Activated CD8-positive, alpha-beta memory T cell treated with anti-CD3 and anti-CD28 coated beads, Interleukin-2, amount 50 U/mL, for 1 hour (primary cell): ENCODE results near the gene ZNF646.
A peak's percentile ranks its signal among the peaks of the same experiment; 100 is the strongest.

Experiments
- DNase-seq: peaks from one replicate; pipeline ENCODE4 v3.0.0-alpha.2; 2020; ENCODE audit errors: extremely low read depth

The ZNF646 gene

DNA sequence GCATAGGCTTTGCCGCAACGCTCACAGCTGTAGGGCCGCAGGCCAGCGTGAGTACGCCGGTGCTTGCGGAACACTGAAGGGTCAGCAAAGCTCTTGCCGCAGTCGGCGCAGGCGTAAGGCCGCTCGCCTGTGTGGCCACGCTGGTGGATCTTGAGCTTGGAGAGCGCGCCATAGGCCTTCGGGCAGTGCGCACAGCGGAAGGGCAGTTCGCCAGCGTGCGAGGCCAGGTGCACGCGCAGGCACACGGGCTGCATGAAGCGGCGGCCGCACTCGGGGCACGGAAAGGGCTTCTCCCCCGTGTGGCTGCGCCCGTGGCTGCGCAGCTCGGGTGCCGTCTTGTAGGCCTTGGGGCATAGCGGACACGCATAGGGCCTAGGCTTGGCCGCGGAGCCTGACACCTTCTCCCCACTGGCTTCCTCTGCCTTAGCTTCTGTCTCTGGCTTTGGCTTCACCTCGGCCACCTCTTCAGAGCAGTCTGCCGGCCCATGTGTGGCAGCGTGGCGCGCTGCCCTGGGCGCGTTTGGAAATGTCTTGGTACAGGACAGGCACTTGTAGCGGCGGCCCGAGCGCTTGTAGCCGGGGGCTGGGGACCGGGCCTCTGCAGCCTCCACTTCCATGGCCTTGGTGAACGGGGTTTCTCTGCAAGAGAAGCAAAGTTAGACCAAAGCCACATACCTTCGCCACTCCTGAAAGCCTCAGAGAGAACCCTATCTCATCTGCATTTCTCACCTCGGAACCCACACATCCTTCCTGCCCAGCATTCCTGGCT is 10.2 kb upstream of the ZNF646 start:
- no peak for DNase-seq

DNA sequence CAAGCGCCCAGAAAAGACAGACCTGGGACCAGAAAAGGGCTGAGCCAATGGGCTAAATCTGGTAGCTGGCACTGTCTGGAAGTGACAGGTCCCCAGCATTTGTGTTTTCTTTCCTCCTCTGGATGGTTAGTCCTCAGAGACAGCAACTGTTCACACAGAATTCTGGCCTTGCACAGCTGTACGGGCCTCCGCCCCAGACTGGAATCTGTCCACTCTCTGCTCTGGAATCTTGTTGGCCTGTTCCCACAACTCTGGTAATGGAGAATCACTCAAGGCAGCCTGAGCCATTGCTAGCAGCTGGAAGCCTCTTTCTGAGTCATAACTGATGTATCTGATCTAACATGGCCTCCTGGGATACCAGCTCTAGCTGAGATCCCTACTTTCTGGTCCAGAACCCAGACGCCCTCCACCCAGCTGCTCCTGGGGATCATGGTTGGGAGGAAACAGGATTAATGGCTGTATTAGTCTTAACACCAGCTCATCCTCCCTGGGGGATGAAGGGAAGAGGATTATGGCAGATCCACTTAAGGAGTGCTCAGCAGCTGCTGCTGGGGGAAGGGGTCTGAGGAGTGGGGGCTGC is 9.2 kb upstream of the ZNF646 start:
- no peak for DNase-seq

DNA sequence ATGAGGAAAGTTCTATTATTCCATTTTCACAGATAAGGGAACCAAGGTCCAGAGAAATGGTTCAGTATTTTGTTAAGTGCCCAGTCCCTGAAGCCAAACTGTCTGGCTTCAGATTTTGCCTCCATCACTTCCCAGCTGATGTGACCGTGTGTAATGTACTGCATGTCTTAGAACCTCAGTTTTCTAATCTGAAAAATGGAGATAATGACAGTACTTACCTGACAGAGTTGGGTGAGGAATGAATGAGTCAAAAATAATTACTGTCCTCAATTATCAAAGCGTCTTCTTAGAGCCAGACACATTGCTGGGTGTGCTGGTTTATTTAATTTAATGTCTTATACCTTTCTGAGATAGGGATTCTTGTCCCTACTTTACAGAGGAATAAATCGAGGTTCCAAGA is 6.9 kb upstream of the ZNF646 start:
- DNase-seq = no peak

DNA sequence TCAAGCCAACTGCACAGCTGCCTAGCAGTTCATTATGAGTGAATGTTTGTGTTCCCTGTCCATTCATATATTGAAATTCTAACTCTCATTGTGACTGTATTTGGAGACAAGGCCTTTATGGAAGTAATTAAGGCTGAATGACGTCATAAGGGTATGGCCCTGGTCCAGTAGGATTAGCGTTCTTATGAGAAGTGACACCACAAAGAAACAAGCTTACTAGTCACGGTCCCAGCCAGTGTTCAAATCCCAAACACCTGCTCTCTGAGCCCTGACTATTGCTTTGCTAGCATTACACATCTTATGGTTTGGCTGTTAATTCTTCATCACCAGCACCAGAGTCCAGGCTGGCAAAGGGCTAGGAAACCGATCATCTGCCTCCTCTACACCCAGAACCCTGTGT is 2.4 kb upstream of the ZNF646 start:
- no peak for DNase-seq

DNA sequence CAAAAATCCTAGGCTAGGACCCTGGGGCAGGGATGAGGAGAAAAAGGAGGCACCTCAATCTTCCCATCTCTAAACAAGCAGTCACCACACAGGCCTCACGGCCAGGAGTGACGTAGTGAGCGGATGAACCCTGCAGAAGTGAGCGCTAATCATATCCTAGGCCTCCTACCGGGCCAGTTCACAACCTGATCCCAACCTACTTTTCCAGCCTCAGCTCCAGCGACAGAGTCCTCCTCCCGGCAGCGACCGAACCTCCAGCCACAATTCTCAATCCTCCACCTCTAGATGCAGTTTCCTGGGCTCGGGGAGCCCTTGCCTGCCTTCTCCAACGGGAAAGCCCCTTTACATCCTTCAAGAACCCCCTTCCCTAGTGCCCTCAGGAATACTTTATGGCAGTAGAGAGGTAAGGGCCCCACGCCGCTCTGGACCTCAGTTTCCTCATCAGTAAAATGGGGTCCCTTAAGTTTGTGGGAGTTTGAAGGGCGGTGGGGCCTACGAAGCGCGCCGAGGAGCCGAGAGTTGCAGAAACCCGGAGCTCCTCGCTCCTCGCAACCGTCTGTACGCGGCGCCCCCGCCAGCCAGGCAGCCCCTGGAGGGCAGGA is 1.6 kb upstream of the ZNF646 start:
- DNase-seq = no peak

DNA sequence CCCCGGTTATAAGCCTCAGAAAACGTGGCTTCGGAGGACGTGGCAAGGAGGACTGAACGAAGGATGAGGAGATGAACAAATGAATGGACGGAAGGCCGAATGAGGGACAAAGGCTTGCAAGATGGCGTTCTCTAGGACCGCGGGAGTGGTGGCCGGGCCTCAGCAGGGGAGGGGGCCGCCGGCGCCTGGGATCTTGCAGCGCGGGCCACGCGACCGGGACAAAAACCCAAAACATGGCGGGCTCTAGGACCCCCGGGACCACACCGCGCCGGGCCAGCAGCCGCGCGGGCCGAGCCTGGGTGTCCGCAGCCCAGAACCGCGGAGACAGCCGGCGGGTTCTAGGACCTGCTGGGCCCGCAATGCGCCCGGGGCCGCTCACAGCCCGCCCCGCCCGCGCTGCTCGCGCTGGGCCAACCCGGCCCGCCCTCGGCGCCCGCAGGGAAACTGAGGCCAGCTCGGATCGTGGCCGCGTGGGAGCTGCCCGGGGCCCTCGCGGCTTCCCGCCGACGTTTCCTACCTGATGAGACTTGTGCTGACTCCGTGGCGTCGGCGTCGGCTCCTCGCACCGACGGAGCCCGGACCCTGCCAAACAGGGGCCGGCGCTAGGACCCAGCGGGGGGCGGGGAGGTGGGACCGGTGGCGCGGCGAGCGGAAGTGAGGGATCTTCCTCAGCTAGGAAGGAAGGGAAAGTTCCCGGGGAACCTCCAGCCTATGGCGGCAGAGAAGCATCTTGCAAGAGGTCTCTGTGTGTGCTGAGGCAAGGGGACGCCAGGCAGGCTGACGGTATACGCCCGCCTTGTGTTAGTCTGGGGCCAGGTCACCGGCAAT is 866 bp upstream of the ZNF646 start:
- DNase-seq = peak; percentile 45

DNA sequence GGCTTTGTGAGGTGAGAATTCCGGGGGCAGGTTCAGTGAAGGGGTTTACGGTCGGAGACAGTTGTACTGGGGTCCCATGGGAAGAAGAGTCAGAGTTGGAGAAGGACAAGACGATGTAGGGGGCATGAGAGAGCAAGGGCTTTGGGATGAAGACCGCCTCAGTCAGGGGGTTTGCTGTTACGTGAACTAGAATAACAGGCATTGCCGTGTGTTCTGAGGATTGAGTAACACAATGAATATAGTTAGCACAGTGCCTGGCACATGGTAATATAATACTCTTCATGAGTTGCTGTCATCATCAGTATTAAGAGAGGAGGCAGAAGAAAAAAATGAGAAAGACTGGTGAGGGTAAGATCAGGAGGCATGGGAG is 577 bp downstream of the ZNF646 start:
- DNase-seq = no peak

DNA sequence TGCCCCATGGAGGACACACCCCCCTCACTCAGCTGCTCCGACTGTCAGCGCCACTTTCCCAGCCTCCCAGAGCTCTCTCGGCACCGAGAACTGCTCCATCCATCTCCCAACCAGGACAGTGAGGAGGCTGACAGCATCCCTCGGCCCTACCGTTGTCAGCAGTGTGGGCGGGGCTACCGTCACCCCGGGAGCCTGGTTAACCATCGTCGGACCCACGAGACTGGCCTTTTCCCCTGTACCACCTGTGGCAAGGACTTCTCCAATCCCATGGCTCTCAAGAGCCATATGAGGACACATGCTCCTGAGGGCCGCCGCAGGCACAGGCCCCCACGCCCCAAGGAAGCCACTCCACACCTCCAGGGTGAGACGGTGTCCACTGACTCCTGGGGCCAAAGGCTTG is 2.1 kb downstream of the ZNF646 start:
- DNase-seq = no peak

DNA sequence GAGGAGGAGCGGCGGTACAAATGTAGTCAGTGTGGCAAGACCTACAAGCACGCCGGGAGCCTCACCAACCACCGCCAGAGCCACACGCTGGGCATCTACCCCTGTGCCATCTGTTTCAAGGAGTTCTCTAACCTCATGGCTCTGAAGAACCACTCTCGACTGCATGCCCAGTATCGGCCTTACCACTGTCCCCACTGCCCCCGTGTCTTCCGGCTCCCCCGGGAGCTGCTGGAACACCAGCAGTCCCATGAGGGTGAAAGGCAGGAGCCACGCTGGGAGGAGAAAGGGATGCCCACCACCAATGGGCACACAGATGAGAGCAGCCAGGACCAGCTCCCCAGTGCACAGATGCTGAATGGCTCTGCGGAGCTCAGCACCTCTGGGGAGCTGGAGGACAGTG is 2.8 kb downstream of the ZNF646 start:
- DNase-seq = no peak

DNA sequence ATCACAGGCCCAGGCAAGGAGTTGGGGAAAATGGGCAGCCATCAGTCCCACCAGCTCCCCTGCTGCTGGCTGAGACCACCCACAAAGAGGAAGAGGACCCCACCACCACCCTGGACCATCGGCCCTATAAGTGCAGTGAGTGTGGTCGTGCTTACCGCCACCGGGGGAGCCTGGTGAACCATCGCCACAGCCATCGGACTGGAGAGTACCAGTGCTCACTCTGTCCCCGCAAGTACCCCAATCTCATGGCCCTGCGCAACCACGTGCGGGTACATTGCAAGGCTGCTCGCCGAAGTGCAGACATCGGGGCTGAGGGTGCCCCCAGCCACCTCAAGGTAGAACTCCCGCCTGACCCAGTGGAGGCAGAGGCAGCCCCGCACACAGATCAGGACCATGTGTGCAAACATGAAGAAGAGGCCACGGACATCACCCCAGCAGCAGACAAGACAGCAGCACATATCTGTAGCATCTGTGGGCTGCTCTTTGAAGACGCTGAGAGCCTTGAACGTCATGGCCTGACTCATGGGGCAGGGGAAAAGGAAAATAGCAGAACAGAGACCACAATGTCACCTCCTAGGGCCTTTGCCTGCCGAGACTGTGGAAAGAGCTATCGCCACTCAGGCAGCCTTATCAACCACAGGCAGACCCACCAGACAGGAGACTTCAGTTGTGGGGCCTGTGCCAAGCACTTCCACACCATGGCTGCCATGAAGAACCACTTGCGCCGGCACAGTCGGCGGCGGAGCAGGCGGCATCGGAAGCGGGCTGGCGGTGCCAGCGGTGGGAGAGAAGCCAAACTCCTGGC is 3.6 kb downstream of the ZNF646 start:
- DNase-seq = no peak

DNA sequence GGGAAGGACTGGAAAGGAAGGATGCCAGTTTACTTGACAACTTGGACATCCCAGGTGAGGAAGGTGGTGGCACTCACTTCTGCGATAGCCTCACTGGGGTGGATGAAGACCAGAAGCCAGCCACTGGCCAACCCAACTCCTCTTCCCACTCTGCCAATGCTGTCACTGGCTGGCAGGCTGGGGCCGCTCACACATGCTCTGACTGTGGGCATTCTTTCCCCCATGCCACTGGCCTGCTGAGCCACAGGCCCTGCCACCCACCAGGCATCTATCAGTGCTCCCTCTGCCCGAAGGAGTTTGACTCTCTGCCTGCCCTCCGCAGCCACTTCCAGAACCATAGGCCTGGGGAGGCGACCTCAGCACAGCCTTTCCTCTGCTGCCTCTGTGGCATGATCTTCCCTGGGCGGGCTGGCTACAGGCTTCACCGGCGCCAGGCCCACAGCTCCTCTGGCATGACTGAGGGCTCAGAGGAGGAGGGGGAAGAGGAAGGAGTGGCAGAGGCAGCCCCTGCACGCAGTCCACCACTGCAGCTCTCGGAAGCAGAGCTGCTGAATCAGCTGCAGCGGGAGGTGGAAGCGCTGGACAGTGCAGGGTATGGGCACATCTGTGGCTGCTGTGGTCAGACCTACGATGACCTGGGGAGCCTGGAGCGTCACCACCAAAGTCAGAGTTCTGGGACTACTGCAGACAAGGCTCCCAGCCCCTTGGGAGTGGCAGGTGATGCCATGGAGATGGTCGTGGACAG is 4.5 kb downstream of the ZNF646 start:
- DNase-seq = no peak

DNA sequence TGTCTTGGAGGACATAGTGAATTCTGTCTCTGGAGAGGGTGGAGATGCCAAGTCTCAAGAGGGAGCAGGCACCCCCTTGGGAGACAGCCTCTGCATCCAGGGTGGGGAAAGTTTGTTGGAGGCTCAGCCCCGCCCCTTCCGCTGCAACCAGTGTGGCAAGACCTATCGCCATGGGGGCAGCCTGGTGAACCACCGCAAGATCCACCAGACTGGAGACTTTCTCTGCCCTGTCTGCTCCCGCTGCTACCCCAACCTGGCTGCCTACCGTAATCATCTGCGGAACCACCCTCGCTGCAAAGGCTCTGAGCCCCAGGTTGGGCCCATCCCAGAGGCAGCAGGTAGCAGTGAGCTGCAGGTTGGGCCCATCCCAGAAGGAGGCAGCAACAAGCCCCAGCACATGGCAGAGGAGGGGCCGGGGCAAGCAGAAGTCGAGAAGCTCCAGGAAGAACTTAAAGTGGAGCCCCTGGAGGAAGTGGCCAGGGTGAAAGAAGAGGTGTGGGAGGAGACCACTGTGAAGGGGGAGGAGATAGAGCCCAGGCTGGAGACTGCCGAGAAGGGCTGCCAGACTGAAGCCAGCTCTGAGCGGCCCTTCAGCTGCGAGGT is 5.2 kb downstream of the ZNF646 start:
- DNase-seq = no peak

DNA sequence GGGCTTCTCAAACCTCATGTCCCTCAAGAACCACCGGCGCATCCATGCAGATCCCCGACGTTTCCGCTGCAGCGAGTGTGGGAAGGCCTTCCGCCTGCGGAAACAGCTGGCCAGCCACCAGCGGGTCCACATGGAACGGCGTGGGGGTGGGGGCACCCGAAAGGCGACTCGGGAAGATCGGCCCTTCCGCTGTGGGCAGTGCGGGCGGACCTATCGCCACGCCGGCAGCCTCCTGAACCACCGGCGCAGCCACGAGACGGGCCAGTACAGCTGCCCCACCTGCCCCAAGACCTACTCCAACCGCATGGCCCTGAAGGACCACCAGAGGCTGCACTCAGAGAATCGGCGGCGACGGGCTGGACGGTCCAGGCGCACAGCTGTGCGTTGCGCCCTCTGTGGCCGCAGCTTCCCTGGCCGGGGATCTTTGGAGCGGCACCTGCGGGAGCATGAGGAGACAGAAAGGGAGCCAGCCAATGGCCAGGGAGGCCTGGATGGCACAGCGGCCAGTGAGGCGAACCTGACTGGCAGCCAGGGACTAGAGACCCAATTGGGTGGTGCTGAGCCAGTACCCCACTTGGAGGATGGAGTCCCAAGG is 5.9 kb downstream of the ZNF646 start:
- DNase-seq = no peak

DNA sequence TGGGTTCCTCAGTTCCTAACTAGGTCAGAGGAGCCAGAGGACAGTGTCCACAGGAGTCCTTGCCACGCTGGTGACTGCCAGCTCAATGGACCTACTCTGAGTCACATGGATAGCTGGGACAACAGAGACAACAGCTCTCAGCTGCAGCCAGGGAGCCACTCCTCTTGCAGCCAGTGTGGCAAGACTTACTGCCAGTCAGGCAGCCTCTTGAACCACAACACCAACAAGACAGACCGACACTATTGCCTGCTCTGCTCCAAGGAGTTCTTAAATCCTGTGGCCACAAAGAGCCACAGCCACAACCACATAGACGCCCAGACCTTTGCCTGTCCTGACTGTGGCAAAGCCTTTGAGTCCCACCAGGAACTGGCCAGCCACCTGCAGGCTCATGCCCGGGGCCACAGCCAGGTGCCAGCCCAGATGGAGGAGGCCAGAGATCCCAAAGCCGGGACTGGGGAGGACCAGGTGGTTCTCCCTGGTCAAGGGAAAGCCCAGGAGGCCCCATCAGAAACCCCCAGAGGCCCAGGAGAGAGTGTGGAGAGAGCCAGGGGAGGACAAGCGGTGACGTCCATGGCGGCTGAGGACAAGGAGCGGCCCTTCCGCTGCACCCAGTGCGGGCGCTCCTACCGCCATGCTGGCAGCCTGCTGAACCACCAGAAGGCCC is 6.7 kb downstream of the ZNF646 start:
- no peak for DNase-seq

DNA sequence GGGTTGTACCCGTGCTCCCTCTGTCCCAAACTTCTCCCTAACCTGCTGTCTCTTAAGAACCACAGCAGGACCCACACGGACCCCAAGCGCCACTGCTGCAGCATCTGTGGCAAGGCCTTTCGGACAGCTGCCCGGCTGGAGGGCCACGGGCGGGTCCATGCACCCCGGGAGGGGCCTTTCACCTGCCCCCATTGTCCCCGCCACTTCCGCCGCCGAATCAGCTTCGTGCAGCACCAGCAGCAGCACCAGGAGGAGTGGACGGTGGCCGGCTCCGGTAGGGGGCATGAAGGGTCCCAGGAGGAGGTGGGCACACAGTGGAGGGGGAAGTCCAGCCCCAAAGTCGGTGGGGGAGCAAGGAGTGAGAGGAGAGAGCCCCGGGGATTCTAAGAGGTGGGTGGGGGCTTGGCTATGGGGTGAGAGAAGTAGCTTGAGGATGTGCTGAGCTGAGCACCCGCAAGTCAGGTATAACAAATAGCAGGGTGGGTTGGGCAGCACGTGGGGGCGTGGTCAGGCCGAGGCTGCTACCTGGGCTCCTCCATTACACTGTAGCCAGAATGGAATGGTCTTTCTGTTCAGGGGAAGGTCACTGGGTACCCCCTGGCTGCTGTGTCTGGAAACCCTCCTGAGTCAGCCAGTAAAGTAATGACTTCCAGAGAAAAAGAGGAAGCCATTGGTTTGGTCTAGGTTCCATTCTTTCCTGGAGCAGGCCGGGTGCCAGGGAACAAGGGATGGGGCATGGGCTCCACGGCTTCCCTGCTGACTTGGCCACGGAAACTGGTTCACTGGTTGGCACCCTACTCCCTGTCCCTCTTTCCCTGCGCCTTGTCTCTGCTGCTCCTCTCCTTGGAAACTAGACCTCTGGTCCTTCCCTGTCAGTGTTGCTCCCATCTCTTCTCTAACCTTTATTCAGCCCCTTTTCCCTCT is 7.5 kb downstream of the ZNF646 start:
- no peak for DNase-seq

DNA sequence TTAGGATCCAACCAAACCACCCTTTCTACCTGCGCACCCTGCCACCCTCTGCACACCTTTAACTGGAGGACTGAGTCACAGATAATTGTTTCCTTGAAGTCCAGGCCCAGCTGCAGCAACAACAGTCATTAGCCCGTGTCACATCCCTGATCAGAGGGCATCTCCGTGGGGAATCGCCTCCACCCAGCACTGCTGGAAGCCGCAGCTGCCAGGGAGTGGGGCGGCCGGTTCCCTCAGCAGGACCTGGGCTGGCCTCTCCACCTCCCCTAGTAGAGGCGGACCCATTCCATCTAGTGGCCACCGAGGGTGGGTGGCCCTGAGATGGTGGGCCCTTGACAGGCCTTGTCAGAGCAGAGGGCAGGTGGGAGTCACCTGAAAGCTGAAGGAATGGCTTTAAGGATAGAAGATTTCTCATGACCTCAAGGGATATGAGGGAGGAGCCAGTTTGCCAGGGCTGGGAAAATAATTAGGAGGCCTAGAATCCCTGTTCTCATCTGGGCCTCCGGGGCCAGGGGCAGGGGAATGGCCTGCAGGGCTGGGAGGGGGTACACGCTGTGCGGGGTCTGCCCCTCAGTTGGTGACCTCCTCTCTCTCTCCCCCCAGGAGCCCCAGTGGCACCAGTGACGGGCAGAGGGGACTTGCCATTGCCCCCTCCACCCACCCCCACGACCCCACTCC is 8.3 kb downstream of the ZNF646 start:
- DNase-seq = no peak

DNA sequence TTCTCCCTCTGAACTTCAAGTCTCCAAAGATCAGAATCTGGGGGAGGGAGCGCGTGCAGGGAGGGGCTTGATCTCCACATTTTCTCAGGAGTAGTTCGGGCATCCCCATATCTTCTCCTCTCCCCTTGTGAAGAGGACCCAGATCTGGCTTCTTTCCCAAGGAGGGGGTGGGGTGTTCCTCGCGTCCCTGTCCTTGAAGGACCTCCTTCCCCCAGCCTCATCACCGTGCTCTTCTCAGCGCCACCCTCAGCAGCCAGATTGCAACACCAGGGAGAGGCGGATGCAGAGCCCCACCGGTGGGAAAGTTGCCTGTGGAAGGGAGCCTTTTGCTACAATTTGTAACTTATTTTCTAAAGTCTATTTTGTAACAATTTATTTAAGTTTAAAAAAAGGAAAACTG is 8.9 kb downstream of the ZNF646 start:
- no peak for DNase-seq

DNA sequence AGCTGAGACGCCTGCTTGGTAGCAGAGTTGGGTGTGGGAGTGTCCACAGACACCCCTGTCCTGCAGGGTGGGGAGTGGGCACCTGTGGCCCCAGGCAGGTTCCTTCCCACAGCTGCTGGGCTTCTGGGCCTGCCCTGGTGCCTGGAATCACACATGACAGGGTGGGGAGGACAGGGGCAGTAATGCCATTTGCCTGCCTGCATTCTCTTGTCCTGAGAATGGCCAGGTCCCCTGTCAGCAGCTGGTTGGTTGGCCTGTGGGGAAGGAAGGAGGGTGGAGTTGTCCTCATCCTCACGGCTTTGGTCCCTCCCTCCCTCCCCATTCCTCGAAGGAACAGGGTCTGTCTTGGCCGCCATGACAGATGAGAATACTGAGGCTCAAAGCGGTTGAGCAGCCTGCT is 9.3 kb downstream of the ZNF646 start:
- DNase-seq = no peak
